ENCODE data around the gene MRAP2.

DNA sequence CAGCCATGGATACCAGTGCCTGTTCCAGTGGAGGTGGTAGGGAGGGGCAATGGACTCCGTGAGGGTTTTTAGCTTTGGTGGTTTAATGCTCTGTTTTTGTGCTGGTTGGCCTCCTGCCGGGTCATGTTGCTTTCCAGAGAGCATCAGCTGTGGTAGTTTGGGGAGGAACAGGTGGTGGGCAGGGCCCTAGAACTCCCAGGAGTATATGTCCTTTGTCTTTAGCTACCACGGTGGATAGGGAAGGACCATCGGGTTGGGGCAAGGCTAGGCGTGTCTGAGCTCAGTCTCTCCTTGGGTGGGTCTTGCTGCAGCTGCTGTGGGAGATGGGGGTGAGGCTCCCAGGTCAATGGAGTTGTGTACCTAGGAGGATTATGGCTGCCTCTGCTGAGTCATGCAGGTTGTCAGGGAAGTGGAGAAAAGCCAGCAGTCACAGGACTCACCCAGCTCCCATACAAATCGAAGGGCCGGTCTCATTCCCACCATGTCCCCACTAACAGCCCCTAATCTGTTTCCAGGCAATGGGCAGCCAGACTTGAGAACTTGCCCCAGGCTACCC lies 38.9 kb downstream of the MRAP2 start:
- no peak for TF ChIP-seq EZH2 (IDR thresholded peaks at IDR 0.05; ENCODE audit: insufficient read depth, poor library complexity, severe bottlenecking)
- no peak for TF ChIP-seq EZH2phosphoT487 (IDR thresholded peaks at IDR 0.05; ENCODE audit: insufficient read depth, low read depth)
